ENCODE measurements around the gene POLR3G.

- TF ChIP-seq CTCF (IDR thresholded peaks at IDR 0.05) (no peak), POLR2A (IDR thresholded peaks at IDR 0.05) (no peak), POLR2AphosphoS5 (IDR thresholded peaks at IDR 0.05; ENCODE audit: insufficient read depth in 1 of 2, low read depth in 1 of 2) (no peak)
Observed at GRCh38 chr5:90555666-90556065, 81.0 kb downstream of the POLR3G start.

All from vagina (tissue), 2 donors.